Adrenal gland (tissue), 5 donors: ENCODE results near the gene PLPPR4.

ENCODE experiments used
- CTCF ChIP-seq, 6 experiments: fragments of 450-650 bp in 4 of 6; fragments of 200-600 bp in 2 of 6; sonication (generic) in 1 of 6; IDR thresholded peaks; 1 replicate in 5 of 6; 2 replicates in 1 of 6; pipeline versions ENCODE4 v1.5.1 to v1.8.0; 2016 to 2021; ENCODE audit warnings: antibody characterized with exemption in 6 of 6, mild to moderate bottlenecking in 2 of 6, moderate library complexity in 1 of 6
- POLR2A ChIP-seq, 2 donors: fragments of 450-650 bp; IDR thresholded peaks; one replicate each; pipeline ENCODE4 v1.6.1; 2017; ENCODE audit warnings: antibody characterized with exemption in 2 of 2, mild to moderate bottlenecking in 2 of 2, moderate library complexity in 1 of 2
- donor health status: DM: no; HTN: no; CAD: no.

GRCh38 chr1:99328171-99328570 is 63.9 kb downstream of the PLPPR4 start:
- TF ChIP-seq CTCF (IDR thresholded peaks at IDR 0.05) (no peak), POLR2A (IDR thresholded peaks at IDR 0.05) (no peak)
